ENCODE results near the gene ARHGEF2. TPM values are rescaled to one million over a fixed set of nuclear protein-coding genes. Genes with fewer than 3 reads are reported as not detected.
A peak's percentile ranks its signal among the peaks of the same experiment; 100 is the strongest.

ARHGEF2 gene
- total and polyA plus RNA-seq, 2 of the 13 experiments (the other 11 are each of a cell fraction or from before 2014, with no cell fraction given) = 16.1 to 32.1 TPM

DNA sequence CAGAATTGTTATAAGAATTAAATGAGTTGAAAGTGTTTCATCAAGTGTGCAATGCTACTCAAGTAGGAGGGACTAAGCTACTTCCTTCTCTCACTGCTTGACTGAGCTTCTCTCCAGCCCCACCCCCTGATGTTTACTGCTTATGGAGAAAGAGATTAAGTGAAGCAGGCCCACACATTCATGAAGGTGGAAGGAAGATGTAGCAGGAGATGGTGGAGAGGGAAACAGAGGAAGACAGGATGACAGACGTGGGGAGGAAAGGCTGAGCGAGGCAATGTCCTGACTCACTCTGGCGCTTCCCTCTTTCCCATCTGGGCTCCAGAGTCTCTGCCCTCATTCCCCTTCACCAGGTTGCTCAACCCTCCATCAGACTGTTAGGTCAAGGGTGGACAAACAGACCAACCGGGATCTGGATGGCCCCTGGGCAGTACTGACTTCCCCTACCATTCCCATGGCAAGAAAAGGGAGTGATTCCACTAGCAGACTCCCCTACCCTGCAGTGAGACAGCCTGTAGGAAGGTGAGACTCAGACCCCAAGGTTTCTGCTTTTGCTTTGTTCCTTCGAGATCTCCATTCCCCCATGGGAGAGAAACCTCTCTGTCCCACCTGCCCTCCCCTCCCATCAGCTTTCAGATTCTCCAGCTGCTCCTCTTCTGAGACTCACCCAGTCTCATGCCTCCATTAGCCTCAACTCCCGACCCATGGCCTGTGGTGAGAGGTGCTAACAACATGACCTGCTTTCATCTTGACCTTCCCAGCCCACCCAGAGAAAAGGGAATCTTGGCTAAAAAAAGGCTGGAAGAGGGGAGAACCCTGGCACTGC, 3.1 kb upstream of the ARHGEF2 start (continued):
- TF ChIP-seq, protein P1, sequence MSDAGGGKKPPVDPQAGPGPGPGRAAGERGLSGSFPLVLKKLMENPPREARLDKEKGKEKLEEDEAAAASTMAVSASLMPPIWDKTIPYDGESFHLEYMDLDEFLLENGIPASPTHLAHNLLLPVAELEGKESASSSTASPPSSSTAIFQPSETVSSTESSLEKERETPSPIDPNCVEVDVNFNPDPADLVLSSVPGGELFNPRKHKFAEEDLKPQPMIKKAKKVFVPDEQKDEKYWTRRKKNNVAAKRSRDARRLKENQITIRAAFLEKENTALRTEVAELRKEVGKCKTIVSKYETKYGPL (CRISPR knock-in tag; IDR thresholded peaks at IDR 0.05) = no peak
- TF ChIP-seq ZNF510 (CRISPR knock-in tag; IDR thresholded peaks at IDR 0.05; ENCODE audit: low read depth) (no peak), FOXA3 (CRISPR knock-in tag; IDR thresholded peaks at IDR 0.05) (peak; percentile 45; the same call in 1 of the 2 replicates), SOX6 (IDR thresholded peaks at IDR 0.05) (no peak), SOX6 (CRISPR knock-in tag; IDR thresholded peaks at IDR 0.05) (peak; percentile 9; the same call in 1 of the 2 replicates), ZBTB21 (CRISPR knock-in tag; IDR thresholded peaks at IDR 0.05) (no peak), ZNF549 (CRISPR knock-in tag; IDR thresholded peaks at IDR 0.05) (no peak), CBFB (CRISPR knock-in tag; IDR thresholded peaks at IDR 0.05) (no peak), SAP130 (CRISPR knock-in tag; IDR thresholded peaks at IDR 0.05; ENCODE audit: low read depth) (peak; percentile 69), GATAD2A (CRISPR knock-in tag; IDR thresholded peaks at IDR 0.05) (peak; percentile 76), U2AF1 (optimal IDR thresholded peaks at IDR 0.05; ENCODE audit: low read depth, low read length) (no peak), PHF21A (CRISPR knock-in tag; IDR thresholded peaks at IDR 0.05) (peak; percentile 40; the same call in 1 of the 2 replicates), EP300 (IDR thresholded peaks at IDR 0.05; ENCODE audit: low read depth in 2 of 2, low read length in 2 of 2) (no peak), EP300 (CRISPR knock-in tag; IDR thresholded peaks at IDR 0.05; ENCODE audit: borderline replicate concordance) (0 out of 2 replicates have a peak, but pooled peaks have one; percentile 17), HDAC6 (IDR thresholded peaks at IDR 0.05; ENCODE audit: low read depth, low read length) (no peak)
- TF ChIP-seq, protein P2, sequence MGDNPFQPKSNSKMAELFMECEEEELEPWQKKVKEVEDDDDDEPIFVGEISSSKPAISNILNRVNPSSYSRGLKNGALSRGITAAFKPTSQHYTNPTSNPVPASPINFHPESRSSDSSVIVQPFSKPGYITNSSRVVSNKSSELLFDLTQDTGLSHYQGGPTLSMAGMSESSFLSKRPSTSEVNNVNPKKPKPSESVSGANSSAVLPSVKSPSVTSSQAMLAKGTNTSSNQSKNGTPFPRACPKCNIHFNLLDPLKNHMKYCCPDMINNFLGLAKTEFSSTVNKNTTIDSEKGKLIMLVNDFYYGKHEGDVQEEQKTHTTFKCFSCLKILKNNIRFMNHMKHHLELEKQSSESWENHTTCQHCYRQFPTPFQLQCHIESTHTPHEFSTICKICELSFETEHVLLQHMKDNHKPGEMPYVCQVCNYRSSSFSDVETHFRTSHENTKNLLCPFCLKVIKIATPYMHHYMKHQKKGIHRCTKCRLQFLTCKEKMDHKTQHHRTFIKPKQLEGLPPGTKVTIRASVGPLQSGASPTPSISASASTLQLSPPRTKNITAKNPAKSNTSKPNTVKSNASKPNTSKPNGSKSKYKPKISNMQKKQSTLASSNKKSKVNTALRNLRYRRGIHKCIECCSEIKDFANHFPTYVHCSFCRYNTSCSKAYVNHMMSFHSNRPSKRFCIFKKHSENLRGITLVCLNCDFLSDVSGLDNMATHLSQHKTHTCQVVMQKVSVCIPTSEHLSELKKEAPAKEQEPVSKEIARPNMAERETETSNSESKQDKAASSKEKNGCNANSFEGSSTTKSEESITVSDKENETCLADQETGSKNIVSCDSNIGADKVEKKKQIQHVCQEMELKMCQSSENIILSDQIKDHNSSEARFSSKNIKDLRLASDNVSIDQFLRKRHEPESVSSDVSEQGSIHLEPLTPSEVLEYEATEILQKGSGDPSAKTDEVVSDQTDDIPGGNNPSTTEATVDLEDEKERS (CRISPR knock-in tag; IDR thresholded peaks at IDR 0.05) = no peak
- TF ChIP-seq, protein P3, sequence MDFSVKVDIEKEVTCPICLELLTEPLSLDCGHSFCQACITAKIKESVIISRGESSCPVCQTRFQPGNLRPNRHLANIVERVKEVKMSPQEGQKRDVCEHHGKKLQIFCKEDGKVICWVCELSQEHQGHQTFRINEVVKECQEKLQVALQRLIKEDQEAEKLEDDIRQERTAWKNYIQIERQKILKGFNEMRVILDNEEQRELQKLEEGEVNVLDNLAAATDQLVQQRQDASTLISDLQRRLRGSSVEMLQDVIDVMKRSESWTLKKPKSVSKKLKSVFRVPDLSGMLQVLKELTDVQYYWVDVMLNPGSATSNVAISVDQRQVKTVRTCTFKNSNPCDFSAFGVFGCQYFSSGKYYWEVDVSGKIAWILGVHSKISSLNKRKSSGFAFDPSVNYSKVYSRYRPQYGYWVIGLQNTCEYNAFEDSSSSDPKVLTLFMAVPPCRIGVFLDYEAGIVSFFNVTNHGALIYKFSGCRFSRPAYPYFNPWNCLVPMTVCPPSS (IDR thresholded peaks at IDR 0.05) = no peak
- TF ChIP-seq, protein P4, sequence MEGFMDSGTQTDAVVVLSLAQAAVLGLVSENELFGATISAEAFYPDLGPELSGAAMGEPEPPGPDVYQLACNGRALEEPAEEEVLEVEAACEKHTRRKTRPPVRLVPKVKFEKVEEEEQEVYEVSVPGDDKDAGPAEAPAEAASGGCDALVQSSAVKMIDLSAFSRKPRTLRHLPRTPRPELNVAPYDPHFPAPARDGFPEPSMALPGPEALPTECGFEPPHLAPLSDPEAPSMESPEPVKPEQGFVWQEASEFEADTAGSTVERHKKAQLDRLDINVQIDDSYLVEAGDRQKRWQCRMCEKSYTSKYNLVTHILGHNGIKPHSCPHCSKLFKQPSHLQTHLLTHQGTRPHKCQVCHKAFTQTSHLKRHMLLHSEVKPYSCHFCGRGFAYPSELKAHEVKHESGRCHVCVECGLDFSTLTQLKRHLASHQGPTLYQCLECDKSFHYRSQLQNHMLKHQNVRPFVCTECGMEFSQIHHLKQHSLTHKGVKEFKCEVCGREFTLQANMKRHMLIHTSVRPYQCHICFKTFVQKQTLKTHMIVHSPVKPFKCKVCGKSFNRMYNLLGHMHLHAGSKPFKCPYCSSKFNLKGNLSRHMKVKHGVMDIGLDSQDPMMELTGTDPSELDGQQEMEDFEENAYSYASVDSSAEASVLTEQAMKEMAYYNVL (CRISPR knock-in tag; IDR thresholded peaks at IDR 0.05; ENCODE audit: borderline replicate concordance) = peak; percentile 77; the same call in 1 of the 2 replicates
- TF ChIP-seq, protein P5, sequence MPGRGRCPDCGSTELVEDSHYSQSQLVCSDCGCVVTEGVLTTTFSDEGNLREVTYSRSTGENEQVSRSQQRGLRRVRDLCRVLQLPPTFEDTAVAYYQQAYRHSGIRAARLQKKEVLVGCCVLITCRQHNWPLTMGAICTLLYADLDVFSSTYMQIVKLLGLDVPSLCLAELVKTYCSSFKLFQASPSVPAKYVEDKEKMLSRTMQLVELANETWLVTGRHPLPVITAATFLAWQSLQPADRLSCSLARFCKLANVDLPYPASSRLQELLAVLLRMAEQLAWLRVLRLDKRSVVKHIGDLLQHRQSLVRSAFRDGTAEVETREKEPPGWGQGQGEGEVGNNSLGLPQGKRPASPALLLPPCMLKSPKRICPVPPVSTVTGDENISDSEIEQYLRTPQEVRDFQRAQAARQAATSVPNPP (CRISPR knock-in tag; IDR thresholded peaks at IDR 0.05) = no peak

All from HepG2 (cell line).